Activated gamma-delta T cell treated with anti-CD3 and anti-CD28 coated beads, Interleukin-2, amount 50 U/mL, for 16 hours (primary cell): ENCODE data around the gene PRSS16.
"Not testable (repeated sequence)": the region's sequence is repeated elsewhere in the genome, so short reads cannot be mapped to it uniquely, and the experiment has no call there.

Experiments
- DNase-seq: peaks from one replicate; pipeline ENCODE4 v3.0.0-alpha.2; 2020; ENCODE audit warnings: low read depth

PRSS16 gene, protein sequence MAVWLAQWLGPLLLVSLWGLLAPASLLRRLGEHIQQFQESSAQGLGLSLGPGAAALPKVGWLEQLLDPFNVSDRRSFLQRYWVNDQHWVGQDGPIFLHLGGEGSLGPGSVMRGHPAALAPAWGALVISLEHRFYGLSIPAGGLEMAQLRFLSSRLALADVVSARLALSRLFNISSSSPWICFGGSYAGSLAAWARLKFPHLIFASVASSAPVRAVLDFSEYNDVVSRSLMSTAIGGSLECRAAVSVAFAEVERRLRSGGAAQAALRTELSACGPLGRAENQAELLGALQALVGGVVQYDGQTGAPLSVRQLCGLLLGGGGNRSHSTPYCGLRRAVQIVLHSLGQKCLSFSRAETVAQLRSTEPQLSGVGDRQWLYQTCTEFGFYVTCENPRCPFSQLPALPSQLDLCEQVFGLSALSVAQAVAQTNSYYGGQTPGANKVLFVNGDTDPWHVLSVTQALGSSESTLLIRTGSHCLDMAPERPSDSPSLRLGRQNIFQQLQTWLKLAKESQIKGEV

DNA sequence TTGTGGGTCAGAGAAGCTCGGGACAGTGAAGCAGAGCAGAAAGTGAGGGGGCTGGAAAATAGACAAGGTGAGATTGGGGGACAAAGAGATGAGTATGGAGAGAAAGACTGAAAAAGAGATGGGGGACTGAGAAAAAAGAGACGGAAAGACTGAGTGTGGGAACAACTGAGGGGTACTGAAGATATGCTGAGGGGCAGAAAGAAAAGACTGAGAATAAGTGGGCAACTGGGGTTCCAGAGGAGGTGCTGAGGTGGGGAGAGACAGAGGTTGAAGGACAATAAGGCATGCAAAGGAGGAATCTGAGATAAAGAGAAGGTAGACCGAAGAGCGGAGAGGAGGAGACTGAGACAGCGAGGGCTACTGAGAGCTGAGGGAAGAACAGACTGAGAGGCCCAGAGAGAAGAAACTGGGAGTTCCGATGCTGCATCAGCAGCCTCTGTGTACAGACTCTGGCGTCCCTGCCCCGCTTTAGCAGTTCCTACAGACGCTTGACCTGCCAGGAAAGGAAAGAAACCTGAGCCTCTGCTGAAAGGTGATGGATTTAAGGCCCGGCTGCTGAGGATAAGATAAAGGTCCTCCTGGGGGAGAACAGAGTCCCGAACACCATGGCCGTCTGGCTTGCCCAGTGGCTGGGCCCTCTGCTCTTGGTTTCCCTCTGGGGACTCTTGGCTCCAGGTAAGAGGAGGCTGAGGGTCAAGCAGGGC lies at the start of gene PRSS16:
Gene PRSS16, plus strand, starts transcription at position 569 of the 704 bp plus-strand sequence. Its CDS starts 37 bp downstream, at position 606.
- DNase-seq = no peak

DNA sequence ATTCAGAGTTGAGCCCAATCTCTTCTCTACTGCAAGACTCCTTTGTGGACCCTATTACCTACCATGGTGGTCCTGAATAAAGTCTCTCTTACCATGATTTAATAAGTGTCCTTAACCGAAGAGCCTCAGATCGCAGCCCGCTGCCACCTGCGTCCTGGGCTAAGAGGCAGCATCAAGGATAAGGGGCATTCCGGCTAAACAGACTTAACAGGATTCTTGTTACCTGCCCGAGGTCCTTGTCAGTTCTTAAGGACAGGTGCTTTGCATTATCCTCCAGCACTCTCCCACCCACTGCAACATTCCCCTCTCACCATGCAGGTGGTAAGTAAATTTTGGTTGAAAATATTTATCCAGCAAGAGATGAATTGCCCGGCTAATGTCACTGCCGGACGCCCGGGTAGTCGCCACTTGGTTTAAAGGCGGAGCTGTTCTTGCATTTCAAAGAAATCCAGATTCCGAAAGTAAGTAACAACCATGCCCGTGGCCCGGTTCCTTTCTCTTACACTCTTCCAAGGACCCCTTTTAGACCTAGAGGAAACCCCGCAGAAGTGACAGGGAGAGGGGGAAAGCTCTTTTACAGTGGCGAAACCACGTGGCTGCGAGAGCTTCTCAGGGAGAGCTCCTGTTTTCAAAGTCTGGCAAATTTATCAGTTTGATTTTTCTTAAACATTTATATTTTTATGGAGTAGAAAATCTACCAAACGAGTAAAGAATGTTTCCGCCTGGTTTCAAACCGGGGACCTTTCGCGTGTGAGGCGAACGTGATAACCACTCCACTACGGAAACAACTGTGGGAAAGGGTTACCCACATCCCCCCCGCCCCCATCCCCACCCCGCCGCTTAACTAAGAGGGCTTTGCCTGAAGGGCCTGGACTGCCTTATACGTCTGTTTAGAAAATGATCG lies 41.9 kb upstream of the PRSS16 start:
- DNase-seq = peak; percentile 3

DNA sequence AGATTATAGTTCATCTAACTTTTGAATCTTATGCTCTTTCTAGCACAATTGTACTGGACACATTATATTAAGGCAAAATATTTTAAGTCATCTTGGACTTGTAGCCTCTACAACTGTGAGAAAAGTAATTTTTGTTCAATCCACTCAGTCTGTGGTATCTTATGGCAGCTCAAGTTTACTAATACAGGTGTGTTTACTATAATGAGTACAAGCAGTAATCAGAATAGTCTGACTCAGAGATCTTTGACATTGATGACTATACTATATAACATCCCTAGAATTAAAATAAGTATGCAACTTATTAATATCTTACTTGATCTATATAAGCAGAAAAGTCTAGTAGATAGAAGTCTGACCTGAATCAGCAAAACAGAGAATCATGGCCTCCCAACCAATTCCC lies 40.7 kb upstream of the PRSS16 start:
- no peak for DNase-seq

DNA sequence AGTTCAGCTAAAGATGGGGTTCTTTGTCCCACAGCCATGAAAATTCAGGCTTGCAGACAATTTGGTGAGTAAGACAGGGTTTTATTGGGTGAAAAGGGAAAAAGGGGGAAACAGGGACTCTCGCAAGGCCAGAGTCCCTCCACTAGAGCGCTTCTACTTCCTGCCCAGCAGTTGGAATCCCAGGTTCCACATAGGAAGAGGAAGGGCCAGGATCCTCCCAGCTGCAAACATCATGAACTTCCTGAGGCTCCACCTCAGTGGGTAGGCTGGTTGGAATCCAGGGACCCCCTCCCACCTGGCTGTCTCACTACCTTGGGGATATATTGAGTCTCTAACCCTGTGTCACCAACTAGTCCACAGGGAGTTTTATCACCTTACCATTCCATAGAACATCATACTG lies 39.5 kb upstream of the PRSS16 start:
- no peak for DNase-seq

DNA sequence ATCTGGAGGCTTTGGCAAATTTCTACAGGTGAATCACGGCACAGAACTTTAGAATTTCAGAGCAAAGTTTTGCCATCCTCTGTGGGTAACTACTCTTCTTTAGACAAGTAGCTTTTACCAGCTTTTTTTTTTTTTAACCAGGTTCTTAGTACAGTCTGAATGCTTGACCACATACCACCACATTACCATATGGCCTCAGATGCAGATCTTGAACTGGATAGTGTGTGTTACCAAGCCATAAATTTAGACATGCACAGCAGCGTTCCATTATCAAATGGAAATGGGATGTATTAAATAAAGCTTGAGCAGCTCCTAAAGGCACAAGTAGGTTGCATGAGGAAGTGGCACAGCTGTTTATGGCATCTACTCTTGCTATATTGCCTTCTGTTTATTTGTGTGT lies 38.3 kb upstream of the PRSS16 start:
- no peak for DNase-seq

DNA sequence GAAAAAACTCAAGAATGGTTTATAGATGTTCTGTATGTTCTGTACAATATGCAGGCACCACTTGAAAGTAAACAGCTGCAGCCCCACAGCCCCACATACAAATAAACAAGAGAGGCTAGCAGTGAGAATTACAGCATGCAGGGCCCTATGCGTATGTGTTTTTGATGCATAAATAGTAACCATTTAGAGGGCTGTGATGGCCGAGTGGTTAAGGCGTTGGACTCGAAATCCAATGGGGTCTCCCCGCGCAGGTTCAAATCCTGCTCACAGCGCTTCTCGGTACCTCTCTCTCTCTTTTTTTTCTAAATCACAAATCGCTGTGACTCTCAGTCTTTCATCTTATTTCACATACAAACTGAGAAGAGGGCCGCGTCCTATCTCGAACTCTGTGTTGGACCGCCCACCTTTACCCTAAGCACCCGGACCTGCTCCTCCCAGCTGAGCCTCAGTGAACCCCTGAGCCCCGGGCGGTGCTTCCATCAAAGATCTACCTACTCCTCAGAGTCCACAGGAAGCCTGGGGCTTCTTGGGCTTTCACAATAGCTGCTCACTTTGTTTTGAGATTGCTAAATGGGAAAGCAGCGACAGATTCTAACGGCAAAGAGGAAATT lies 37.7 kb upstream of the PRSS16 start:
- no peak for DNase-seq

DNA sequence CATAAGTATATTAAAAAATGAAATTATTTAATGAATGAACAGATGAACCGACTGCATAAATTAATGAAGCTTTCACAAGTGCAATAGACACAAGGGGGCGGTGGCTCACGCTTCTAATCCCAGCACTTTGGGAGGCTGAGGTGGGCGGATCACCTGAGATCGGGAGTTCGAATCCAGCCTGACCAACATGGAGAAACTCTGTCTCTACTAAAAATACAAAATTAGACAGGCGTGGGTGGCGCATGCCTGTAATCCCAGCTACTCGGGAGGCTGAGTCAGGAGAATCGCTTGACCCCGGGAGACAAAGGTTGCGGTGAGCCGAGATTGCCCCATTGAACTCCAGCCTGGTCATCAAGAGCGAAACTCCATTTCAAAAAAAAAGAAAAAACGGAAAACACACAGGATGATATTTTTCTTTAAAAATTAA lies 34.4 kb upstream of the PRSS16 start:
- DNase-seq = not testable (repeated sequence)

DNA sequence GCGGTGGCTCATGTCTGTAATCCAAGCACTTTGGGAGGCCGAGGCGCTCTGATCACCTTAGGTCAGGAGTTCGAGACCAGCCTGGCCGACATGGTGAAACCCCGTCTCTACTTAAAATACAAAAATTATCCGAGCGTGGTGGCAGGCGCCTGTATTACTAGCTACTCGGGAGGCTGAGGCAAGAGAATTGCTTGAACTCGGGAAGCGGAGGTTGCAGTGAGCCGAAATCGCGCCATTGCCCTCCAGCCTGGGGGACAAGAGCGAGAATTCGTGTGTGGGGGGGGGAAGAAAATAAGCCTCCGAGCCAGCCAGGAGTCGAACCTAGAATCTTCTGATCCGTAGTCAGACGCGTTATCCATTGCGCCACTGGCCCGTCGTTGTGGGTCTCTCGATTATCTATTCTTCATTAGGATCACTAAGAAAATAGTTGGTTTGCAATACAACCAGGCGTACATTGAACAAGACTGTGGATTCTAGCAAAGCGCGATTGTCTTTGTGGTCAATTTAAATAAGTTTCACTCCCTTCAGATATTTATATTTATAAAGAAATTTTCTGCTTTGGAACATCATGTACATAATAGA lies 33.9 kb upstream of the PRSS16 start:
- DNase-seq = no peak

DNA sequence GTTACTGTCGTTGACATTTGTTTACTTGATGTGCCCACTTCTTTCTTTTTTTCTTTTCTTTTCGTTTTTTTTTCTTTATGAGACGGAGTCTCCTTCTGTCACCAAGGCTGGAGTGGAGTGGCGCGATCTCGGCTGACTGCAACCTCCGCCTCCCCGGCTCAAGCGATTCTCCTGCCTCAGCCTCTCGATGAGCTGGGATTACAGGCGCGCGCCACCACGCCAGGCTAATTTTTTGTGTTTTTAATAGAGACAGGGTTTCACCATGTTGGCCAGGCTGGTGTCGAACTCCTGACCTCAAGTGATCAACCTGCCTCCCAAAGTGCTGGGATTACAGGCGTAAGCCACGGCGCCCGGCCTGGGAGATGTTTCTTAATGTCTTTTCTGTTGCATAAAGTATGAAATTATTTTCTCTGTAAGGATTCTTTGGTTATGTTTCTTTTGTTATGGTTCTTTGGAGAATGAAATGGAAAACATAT lies 33.3 kb upstream of the PRSS16 start:
- DNase-seq = no peak

DNA sequence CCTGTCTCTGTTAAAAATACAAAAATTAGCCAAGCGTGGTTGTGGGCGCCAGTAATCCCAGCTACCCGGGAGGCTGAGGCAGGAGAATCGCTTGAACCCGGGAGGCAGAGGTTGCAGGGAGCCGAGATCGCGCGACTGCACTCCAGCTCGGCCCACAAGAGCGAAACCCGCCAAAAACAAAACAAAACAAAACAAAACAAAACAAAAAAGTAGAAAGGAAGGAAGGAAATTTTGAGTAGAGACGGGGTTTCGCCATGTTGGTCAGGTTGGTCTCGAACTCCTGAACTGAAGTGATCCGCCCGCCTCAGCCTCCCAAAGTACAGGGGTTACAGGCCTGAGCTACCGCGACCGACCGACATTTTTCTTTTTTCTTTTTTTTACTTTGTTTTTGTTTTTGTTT lies 30.6 kb upstream of the PRSS16 start:
- no peak for DNase-seq

DNA sequence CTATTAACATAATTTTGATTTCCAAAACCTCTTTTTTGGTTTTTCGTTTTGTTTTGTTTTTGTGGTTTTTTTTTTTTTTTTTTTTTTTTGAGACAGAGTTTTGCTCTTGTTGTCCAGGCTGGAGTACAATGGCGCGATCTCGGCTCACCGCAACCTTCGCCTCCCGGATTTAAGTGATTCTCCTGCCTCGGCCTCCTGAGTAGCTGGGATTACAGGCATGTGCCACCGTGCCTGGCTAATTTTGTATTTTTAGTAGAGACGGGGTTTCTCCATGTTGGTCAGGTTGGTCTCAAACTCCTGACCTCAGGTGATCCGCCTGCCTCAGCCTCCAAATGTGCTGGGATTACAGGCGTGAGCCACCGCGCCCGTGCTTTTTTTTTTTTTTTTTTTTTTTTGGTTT lies 24.5 kb upstream of the PRSS16 start:
- DNase-seq = not testable (repeated sequence)

DNA sequence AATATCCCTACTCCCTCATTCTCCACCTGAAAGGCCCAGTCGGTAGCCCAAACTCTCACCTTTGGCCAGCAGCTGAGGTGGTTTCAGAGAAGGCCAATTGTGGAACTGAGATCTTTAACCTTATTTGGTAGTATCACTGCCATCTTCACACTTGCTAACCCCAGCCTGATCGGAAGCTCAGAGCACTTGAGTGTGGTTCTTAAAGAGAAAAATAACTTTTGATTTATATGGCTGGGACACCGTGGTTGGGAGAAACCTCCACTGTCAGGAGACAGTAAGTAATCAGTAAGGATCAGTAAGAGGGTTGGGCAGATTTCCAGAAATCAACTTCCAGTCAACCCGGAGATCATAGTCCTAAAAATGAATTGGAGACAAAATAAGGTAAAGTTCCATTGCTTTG lies 22.8 kb upstream of the PRSS16 start:
- no peak for DNase-seq

DNA sequence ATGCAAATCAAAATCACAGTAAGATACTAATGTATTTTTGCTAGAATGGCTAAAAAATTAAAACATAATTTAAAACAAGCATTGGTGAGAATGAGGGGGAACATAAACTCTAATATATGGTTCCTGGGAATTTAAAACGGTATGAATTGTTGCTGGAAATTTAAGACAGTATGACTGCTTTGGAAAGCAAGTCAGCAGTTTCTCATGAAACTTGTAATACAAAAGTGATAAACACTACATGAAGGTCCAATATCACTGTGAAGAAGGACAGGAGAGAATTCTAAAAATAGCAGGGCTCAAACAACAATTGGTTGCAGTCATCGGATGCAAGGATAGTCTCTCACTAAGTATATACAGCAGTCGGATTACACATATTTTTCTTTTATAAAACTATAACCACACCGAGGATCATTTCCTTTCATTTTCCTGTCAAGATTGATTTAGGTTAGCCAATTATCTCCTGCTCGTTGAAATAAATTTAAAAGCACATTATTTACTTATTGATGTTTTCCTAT lies 18.5 kb upstream of the PRSS16 start:
- DNase-seq = no peak

DNA sequence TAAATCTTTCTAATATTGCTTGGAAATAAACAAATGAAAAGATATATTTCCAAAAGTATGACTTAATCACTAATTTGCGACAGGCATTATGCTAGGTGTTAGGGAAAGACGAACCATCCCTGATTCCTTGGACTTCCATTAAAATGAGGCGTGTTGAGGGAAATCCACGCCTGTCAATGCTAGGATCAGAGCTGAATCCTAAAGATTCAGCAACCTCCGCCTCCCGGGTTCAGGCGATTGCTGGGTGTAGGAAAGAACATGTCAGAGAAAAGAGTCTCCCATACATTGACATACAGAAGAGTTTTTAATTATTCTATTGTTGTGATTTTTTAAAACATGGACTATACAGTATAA lies 16.8 kb upstream of the PRSS16 start:
- no peak for DNase-seq

DNA sequence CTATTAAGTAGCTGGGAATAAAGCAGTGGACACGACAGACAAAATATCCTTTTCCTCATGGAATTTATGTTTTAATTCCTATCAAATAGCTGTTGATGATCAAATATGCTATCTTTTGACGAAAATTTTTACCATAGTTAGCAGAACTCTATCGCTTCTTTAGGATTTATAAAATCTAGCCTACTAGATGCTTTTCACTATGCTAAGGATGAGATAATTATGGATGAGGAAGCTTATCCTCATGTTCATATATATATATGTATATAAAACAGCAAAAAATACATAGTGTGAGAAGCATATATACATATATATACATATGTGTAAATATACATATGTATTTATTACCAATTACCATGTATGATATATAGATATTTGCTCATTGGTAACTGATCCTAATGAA lies 12.9 kb upstream of the PRSS16 start:
- no peak for DNase-seq

DNA sequence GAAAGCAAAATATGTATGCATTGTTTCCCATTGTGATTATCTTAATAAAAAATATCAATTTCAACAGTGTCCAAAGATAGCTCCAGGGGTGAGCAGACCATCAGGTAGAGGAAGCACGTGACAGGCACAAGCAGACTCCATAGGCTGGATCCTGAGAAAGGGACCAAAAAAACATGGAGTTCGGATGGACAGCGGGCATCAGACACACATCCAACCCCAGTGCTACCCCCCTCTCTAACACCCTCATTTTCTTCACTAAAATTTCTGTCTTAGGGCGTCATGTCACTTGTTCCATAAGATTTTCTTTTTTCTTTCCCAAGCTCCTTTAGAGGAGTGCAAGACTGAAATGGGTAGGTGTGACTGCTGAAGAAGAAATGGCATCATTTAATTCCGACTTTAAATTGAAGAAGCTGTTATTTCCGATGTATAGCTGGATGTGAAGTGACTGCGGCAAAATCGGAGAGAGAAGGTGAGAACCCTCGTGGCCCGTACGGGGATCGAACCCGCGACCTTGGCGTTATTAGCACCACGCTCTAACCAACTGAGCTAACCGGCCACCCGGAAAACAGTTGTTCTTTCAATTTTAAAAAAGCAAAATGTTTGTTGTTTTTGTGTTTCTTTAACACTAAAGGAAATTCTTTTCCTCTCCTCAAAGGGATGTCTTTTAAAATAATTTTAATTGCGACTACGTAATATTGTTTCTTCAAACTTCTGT lies 10.3 kb upstream of the PRSS16 start:
- DNase-seq = no peak

DNA sequence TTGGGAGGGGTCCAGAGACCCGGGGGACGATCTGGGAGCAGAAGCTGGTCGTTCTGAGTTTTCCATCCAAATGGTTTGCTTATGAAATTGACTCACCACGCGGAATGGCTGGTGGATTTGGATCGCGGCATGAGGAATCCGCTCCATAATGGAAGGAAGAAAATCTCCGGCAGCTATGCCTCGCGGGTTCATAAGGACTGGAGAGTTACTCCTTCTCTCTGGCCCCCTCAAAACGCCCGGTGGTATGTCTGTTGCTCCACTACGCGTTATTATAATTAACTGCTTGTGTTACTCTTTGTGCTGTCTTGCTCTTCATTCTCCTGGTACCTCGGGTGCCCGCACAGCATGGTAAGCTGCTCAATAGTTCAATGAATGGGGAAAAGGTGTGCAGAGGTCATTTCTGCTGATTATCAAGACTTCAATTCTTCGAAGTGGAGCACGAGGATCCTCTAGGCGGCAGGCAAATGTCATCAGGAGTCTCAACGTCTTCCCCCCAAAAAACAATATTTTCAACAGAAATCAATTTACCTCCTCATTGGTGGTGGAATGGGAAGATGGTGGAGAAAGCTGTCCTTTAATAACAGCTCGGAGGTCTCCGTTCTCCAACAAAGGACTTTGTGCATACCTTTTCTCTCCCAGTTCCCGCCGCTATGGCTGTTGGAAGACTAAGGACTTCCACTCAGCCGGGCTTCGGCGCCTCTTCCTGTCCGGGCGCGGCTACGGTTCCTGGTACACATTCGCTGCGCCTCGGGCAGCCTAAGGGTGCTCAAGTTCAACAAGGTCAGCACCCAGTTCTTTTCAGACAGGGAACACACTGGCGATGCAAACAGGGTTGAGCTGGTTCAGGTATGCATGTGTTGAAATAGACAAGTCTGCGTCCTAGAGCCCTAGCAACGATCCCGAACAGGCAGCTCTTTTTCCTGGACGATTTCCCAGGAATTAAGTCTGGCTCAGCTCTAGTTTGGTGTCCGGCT lies 9.2 kb upstream of the PRSS16 start:
- DNase-seq = no peak

DNA sequence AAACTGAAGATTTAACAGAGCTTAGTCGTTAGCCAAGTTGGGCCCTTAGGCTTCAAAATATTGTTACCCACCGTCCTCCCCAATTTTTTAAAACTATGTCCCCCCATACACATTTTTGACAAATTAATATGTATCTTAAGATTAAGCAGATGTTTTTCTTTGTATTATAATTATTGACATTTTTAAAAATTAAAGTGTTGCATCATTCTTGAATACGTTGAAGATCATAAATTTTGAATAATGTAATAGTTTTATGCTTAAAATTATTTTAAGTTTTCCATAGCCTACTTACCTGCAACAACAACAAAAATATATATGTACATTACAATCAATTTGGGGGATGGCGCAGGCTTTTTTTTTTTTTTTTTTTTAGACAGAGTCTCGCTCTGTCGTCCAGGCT lies 8.2 kb upstream of the PRSS16 start:
- DNase-seq = no peak

DNA sequence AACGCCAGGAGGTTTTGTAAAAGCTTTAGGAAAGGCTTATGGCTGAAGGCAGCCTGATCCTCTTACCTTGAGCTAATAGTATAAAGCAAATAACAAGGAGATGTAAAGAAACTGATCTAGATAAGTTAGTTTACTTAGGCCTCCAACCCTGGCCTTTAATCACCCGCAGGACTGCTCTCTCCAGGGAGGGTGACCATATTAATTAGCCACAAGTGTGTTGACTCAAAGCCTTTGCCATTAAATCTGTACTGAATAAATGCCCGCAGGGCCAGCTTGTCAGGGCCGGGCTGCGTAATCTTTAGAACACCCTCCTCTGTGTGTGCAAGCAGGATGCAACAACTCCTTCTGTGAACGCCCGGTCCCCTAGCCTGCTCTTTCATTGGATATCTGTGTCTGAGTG lies 6.1 kb upstream of the PRSS16 start:
- DNase-seq = no peak
